Sigmoid colon (tissue), 7 donors: ENCODE results near the gene FCHSD2. TPM values are rescaled to one million over a fixed set of nuclear protein-coding genes. Genes with fewer than 3 reads are reported as not detected.

ENCODE experiments used
- DNase-seq: peaks from one replicate; pipeline ENCODE4 v3.0.0-alpha.2; 2019
- H3K27ac ChIP-seq, 4 donors: fragments of 200-600 bp; sonication (generic); one replicate each; pipeline ENCODE4 v1.5.1; 2016 to 2019; ENCODE audit warnings: mild to moderate bottlenecking in 1 of 4
- H3K27me3 ChIP-seq, 3 donors: fragments of 200-600 bp; sonication (generic); one replicate each; pipeline ENCODE4 v1.5.1; 2019; ENCODE audit warnings: mild to moderate bottlenecking in 1 of 3
- H3K36me3 ChIP-seq, 4 donors: fragments of 200-600 bp; sonication (generic); one replicate each; pipeline ENCODE4 v1.5.1; 2016 to 2019
- H3K4me1 ChIP-seq, 4 donors: fragments of 200-600 bp; sonication (generic); one replicate each; pipeline ENCODE4 v1.5.1; 2017 to 2019
- H3K4me3 ChIP-seq, 4 donors: fragments of 200-600 bp; sonication (generic); one replicate each; pipeline ENCODE4 v1.5.1; 2017 to 2019; ENCODE audit warnings: mild to moderate bottlenecking in 2 of 4, moderate library complexity in 1 of 4
- H3K9me3 ChIP-seq, 4 donors: fragments of 200-600 bp in 3 of 4; sonication (generic) in 3 of 4; one replicate each; pipeline versions ENCODE4 v1.5.1 to v1.6.1; 2013 to 2019
- CTCF ChIP-seq, 4 experiments: fragments of 450-650 bp in 3 of 4; fragments of 200-600 bp in 1 of 4; IDR thresholded peaks; one replicate each; pipeline ENCODE4 v1.5.1; 2016 to 2019; ENCODE audit warnings: antibody characterized with exemption in 4 of 4, mild to moderate bottlenecking in 3 of 4, moderate library complexity in 2 of 4
- EP300 ChIP-seq, 4 donors: sonication (generic); formaldehyde crosslinking; IDR thresholded peaks; one replicate each; pipeline ENCODE4 v1.6.1; 2017; ENCODE audit warnings: antibody characterized with exemption in 4 of 4
- POLR2A ChIP-seq, 2 donors: fragments of 450-650 bp; IDR thresholded peaks; one replicate each; pipeline ENCODE4 v1.6.1; 2016; ENCODE audit warnings: antibody characterized with exemption in 2 of 2, mild to moderate bottlenecking in 2 of 2, moderate library complexity in 2 of 2
- POLR2AphosphoS5 ChIP-seq, 4 donors: sonication (generic); formaldehyde crosslinking; IDR thresholded peaks; one replicate each; pipeline ENCODE4 v1.6.1; 2017; ENCODE audit warnings: antibody characterized with exemption in 4 of 4
- WGBS, 2 donors: extraction: QIAGEN DNeasy Blood & Tissue Kit; methylation state at CpG; one replicate each; pipeline ENCODE4 v1.1.7; 2013; 5-methylcytosine and 5-hydroxymethylcytosine counted together
- intact Hi-C: fragments of 100-400 bp; cut with DNase I; formaldehyde crosslinking; loops from one replicate; pipeline ENCODE4 v1.15.1; 2023
- polyA plus RNA-seq, 3 donors: library from polyadenylated mRNA; stranded (reverse); fragments of 200-250 nt; gene quantifications; one replicate each; pipeline ENCODE4 v1.2.3, GENCODE V29; 2013
- total RNA-seq, 4 donors: library from RNA; depleted of rRNA; stranded (reverse); fragments of >200 nt; gene quantifications; one replicate each; pipeline ENCODE4 v1.1.0, GENCODE V29; 2016
- donor health status: healthy with polysubstance abuse.
- donor health status: Bipolar disorder and iron deficiency.
- donor health status: healthy.

Gene FCHSD2
- total and polyA plus RNA-seq, 7 donors: 6.9 to 36.3 (median 18.6) TPM

GRCh38 chr11:72998676-72999075, 143.4 kb downstream of the FCHSD2 start:
- no peak overlapping the region for H3K27ac ChIP-seq
- DNase-seq: no peak
- intact Hi-C loops: no loop called here

GRCh38 chr11:72996959-72997358, 145.2 kb downstream of the FCHSD2 start:
- intact Hi-C loops: no loop called here
- Histone ChIP-seq H3K27me3 (no peaks in the 10 kb centered on the region), H3K9me3 (no peaks in the 10 kb centered on the region), H3K4me1 (peaks cover 0 to 11% (median 4%) of the 10 kb centered on the region in 4 donors), H3K4me3 (no peak overlapping the region), H3K36me3 (no peaks in the 10 kb centered on the region), H3K27ac (no peak overlapping the region)
- WGBS, 2 donors: 54 to 69% methylated on average over 3 of the region's 3 CpGs
- no peak for DNase-seq
- no peak for TF ChIP-seq EP300 (IDR thresholded peaks at IDR 0.05)
- no peak for TF ChIP-seq POLR2A (IDR thresholded peaks at IDR 0.05)
- no peak for TF ChIP-seq POLR2AphosphoS5 (IDR thresholded peaks at IDR 0.05)
- no peak for TF ChIP-seq CTCF (IDR thresholded peaks at IDR 0.05)

More at GRCh38 chr11:72998676-72999075, 143.4 kb downstream of the FCHSD2 start:
- Histone ChIP-seq H3K4me3 (no peak overlapping the region), H3K36me3 (no peaks in the 10 kb centered on the region), H3K9me3 (no peaks in the 10 kb centered on the region), H3K27me3 (no peaks in the 10 kb centered on the region), H3K4me1 (peaks cover 0 to 17% (median 4%) of the 10 kb centered on the region in 4 donors)
- TF ChIP-seq EP300 (IDR thresholded peaks at IDR 0.05): no peak
- TF ChIP-seq POLR2A (IDR thresholded peaks at IDR 0.05): no peak
- TF ChIP-seq CTCF (IDR thresholded peaks at IDR 0.05): no peak
- no peak for TF ChIP-seq POLR2AphosphoS5 (IDR thresholded peaks at IDR 0.05)

- peaks cover 0 to 6% (median 0%) of the 10 kb centered on the region in 4 donors for H3K4me1 ChIP-seq
- H3K9me3 ChIP-seq: no peaks in the 10 kb centered on the region
- DNase-seq: no peak
- TF ChIP-seq POLR2A (IDR thresholded peaks at IDR 0.05) (no peak), EP300 (IDR thresholded peaks at IDR 0.05) (no peak), POLR2AphosphoS5 (IDR thresholded peaks at IDR 0.05) (no peak), CTCF (IDR thresholded peaks at IDR 0.05) (no peak)
- 4 to 54% methylated on average over 1 of the region's 1 CpG for WGBS, 2 donors
- no peak overlapping the region for H3K4me3 ChIP-seq
- H3K27me3 ChIP-seq: no peaks in the 10 kb centered on the region
- intact Hi-C loops: no loop called here
- H3K27ac ChIP-seq: no peak overlapping the region
- H3K36me3 ChIP-seq: peaks cover 0 to 8% (median 1%) of the 10 kb centered on the region in 4 donors
These were observed 152.4 kb downstream of the FCHSD2 start for GRCh38 chr11:72989727-72990126.

- Histone ChIP-seq H3K9me3 (no peaks in the 10 kb centered on the region), H3K27me3 (no peaks in the 10 kb centered on the region), H3K4me1 (peaks cover 0 to 12% (median 0%) of the 10 kb centered on the region in 4 donors), H3K36me3 (peaks cover 0 to 8% (median 3%) of the 10 kb centered on the region in 4 donors), H3K4me3 (no peak overlapping the region), H3K27ac (no peak overlapping the region)
- 76 to 93% methylated on average over 3 of the region's 3 CpGs for WGBS, 2 donors
- intact Hi-C loops: no loop called here
- DNase-seq: no peak
- TF ChIP-seq EP300 (IDR thresholded peaks at IDR 0.05): no peak
- no peak for TF ChIP-seq CTCF (IDR thresholded peaks at IDR 0.05)
- no peak for TF ChIP-seq POLR2AphosphoS5 (IDR thresholded peaks at IDR 0.05)
- no peak for TF ChIP-seq POLR2A (IDR thresholded peaks at IDR 0.05)
These were observed 153.3 kb downstream of the FCHSD2 start for GRCh38 chr11:72988821-72989220.

- no peak for DNase-seq
- Histone ChIP-seq H3K27me3 (no peaks in the 10 kb centered on the region), H3K4me1 (peaks cover 0 to 12% (median 0%) of the 10 kb centered on the region in 4 donors), H3K36me3 (peaks cover 0 to 14% (median 6%) of the 10 kb centered on the region in 4 donors), H3K9me3 (no peaks in the 10 kb centered on the region), H3K27ac (no peak overlapping the region), H3K4me3 (no peak overlapping the region)
- no peak for TF ChIP-seq POLR2AphosphoS5 (IDR thresholded peaks at IDR 0.05)
- TF ChIP-seq CTCF (IDR thresholded peaks at IDR 0.05): no peak
- TF ChIP-seq POLR2A (IDR thresholded peaks at IDR 0.05): no peak
- TF ChIP-seq EP300 (IDR thresholded peaks at IDR 0.05): no peak
- intact Hi-C loops: no loop called here
These were observed 156.5 kb downstream of the FCHSD2 start for GRCh38 chr11:72985645-72986044.
